Common myeloid progenitor, CD34-positive (primary cell): ENCODE data around the gene GNL2.
A peak's percentile ranks its signal among the peaks of the same experiment; 100 is the strongest.

ENCODE experiments used
- CTCF ChIA-PET: fragments of 350-600 bp; sonication (Branson Sonifier 250); formaldehyde crosslinking; loops from one replicate; lab custom pipeline; 2021; ENCODE audit warnings: antibody characterized with exemption; lab: Charles Lee
- POLR2A ChIA-PET: fragments of 350-600 bp; sonication (Branson Sonifier 250); formaldehyde crosslinking; loops from one replicate; lab custom pipeline; 2021; ENCODE audit warnings: antibody characterized with exemption; lab: Charles Lee
- DNase-seq, 3 donors: peaks; one replicate each; pipeline versions ENCODE4 v3.0.0 to v3.0.0-alpha.2; 2013
- H3K27ac ChIP-seq, 2 experiments: 1 replicate in 1 of 2; 2 replicates in 1 of 2; pipeline ENCODE4 v1.7.0; 2013; ENCODE audit warnings: inconsistent platforms in 2 of 2, low read length in 2 of 2, mild to moderate bottlenecking in 2 of 2, low read depth in 1 of 2, moderate library complexity in 1 of 2; ENCODE audit not compliant: severe bottlenecking in 2 of 2, insufficient read depth in 1 of 2, poor library complexity in 1 of 2
- H3K27me3 ChIP-seq, 5 experiments: replicated peaks in 2 of 5; 1 replicate in 3 of 5; 2 replicates in 2 of 5; pipeline versions ENCODE4 v1.6.1 to v1.7.0; 2013; ENCODE audit warnings: low read length in 4 of 5, mild to moderate bottlenecking in 2 of 5, moderate library complexity in 2 of 5, inconsistent platforms in 1 of 5; ENCODE audit not compliant: insufficient read depth in 5 of 5, control insufficient read depth in 4 of 5
- H3K36me3 ChIP-seq, 4 experiments: 1 replicate in 2 of 4; 2 replicates in 2 of 4; pipeline versions ENCODE4 v1.6.1 to v1.7.0; 2013; ENCODE audit warnings: low read length in 3 of 4, control low read depth in 1 of 4, mild to moderate bottlenecking in 1 of 4; ENCODE audit not compliant: control insufficient read depth in 4 of 4, insufficient read depth in 4 of 4
- H3K4me1 ChIP-seq, 4 experiments: 1 replicate in 3 of 4; 2 replicates in 1 of 4; pipeline versions ENCODE4 v1.6.1 to v1.7.1; 2013; ENCODE audit warnings: low read length in 3 of 4, mild to moderate bottlenecking in 3 of 4, control low read depth in 1 of 4, inconsistent platforms in 1 of 4, moderate library complexity in 1 of 4; ENCODE audit not compliant: control insufficient read depth in 4 of 4, insufficient read depth in 4 of 4; ENCODE audit errors: control extremely low read depth in 1 of 4
- H3K4me3 ChIP-seq, 7 experiments: 1 replicate in 4 of 7; 2 replicates in 3 of 7; pipeline versions ENCODE4 v1.5.1 to v1.7.0; 2013; ENCODE audit warnings: mild to moderate bottlenecking in 7 of 7, low read length in 6 of 7, moderate library complexity in 6 of 7, inconsistent platforms in 2 of 7, low read depth in 2 of 7, control low read depth in 1 of 7; ENCODE audit not compliant: insufficient read depth in 4 of 7, control insufficient read depth in 1 of 7; ENCODE audit errors: extremely low read depth in 1 of 7
- H3K9me3 ChIP-seq, 5 experiments: 1 replicate in 4 of 5; 2 replicates in 1 of 5; pipeline versions ENCODE4 v1.6.1 to v1.7.1; 2013; ENCODE audit warnings: low read length in 4 of 5, mild to moderate bottlenecking in 2 of 5, inconsistent platforms in 1 of 5, low read depth in 1 of 5, moderate library complexity in 1 of 5; ENCODE audit not compliant: control insufficient read depth in 4 of 5, insufficient read depth in 2 of 5; ENCODE audit errors: control extremely low read depth in 1 of 5
- WGBS: methylation state at CpG from one replicate; pipeline ENCODE4 v1.1.5; 2013; ENCODE audit not compliant: insufficient coverage; 5-methylcytosine and 5-hydroxymethylcytosine counted together

The GNL2 gene

GRCh38 chr1:37570528-37571334 lies 25.0 kb downstream of the GNL2 start:
- no peak overlapping the region for H3K27ac ChIP-seq
- ChIA-PET POLR2A (no interaction called here), CTCF (interaction anchor here (0.7 kb wide), 1 partner anchor 84 kb away, joined by 4 read pairs; no protein-coding TSS in a partner anchor)
- no CpG with 5 or more reads among the region's 3 CpGs for WGBS
- H3K36me3 ChIP-seq, result peaks cover 46 to 96% (median 85%) of the 10 kb centered on the region in 4 experiments
- no peaks in the 10 kb centered on the region for H3K9me3 ChIP-seq
- no peaks in the 10 kb centered on the region for H3K4me1 ChIP-seq
- H3K4me3 ChIP-seq, result no peak overlapping the region
- DNase-seq, result no peak
- no peaks in the 10 kb centered on the region for H3K27me3 ChIP-seq

- WGBS, result 96% methylated on average over 2 of the region's 3 CpGs
- ChIA-PET CTCF (no interaction called here), POLR2A (no interaction called here)
Measured at GRCh38 chr1:37567023-37567422, 28.7 kb downstream of the GNL2 start.

GRCh38 chr1:37564892-37565291 lies 30.8 kb downstream of the GNL2 start:
- Histone ChIP-seq H3K4me3 (no peak overlapping the region), H3K9me3 (no peaks in the 10 kb centered on the region), H3K27me3 (no peaks in the 10 kb centered on the region), H3K4me1 (no peaks in the 10 kb centered on the region), H3K27ac (no peak overlapping the region), H3K36me3 (peaks cover 32 to 59% (median 51%) of the 10 kb centered on the region in 4 experiments)
- CTCF ChIA-PET, result interaction anchor here (1.7 kb wide), 1 partner anchor 22 kb away, joined by 3 read pairs; no protein-coding TSS in a partner anchor
- DNase-seq, result no peak
- POLR2A ChIA-PET, result no interaction called here

More at GRCh38 chr1:37567023-37567422, 28.7 kb downstream of the GNL2 start:
- no peak overlapping the region for H3K27ac ChIP-seq
- H3K4me3 ChIP-seq, result no peak overlapping the region
- no peaks in the 10 kb centered on the region for H3K9me3 ChIP-seq
- no peaks in the 10 kb centered on the region for H3K4me1 ChIP-seq
- no peak for DNase-seq
- no peaks in the 10 kb centered on the region for H3K27me3 ChIP-seq
- peaks cover 35 to 77% (median 64%) of the 10 kb centered on the region in 4 experiments for H3K36me3 ChIP-seq

- H3K27ac ChIP-seq, result no peak overlapping the region
- H3K4me1 ChIP-seq, result no peaks in the 10 kb centered on the region
- no peaks in the 10 kb centered on the region for H3K9me3 ChIP-seq
- 91% methylated on average over 1 of the region's 1 CpG for WGBS
- no peaks in the 10 kb centered on the region for H3K27me3 ChIP-seq
- POLR2A ChIA-PET, result interaction anchor here (0.6 kb wide), 1 partner anchor 15 kb away, joined by 7 read pairs; no protein-coding TSS in a partner anchor
- DNase-seq, result no peak
- no peak overlapping the region for H3K4me3 ChIP-seq
- H3K36me3 ChIP-seq, result peaks cover 23 to 40% (median 34%) of the 10 kb centered on the region in 4 experiments
- CTCF ChIA-PET, result interaction anchor here (0.7 to 1.6 kb wide), 2 partner anchors 10 to 120 kb away, joined by 3 to 5 read pairs; no protein-coding TSS in a partner anchor
Measured at GRCh38 chr1:37562984-37563383, 32.8 kb downstream of the GNL2 start.

- 92% methylated on average over 11 of the region's 21 CpGs for WGBS
- ChIA-PET CTCF (interaction anchor here (1.6 kb wide), 1 partner anchor 122 kb away, joined by 5 read pairs; no protein-coding TSS in a partner anchor), POLR2A (no interaction called here)
- Histone ChIP-seq H3K4me3 (no peak overlapping the region), H3K9me3 (no peaks in the 10 kb centered on the region), H3K4me1 (peaks cover 0 to 4% (median 1%) of the 10 kb centered on the region in 4 experiments), H3K27me3 (peaks cover 0 to 6% (median 0%) of the 10 kb centered on the region in 5 experiments), H3K36me3 (peaks cover 13 to 25% (median 19%) of the 10 kb centered on the region in 4 experiments), H3K27ac (no peak overlapping the region)
- DNase-seq, result peak in 2 of 3 donors; percentile 19 to 31
Measured at GRCh38 chr1:37561133-37562132, 34.3 kb downstream of the GNL2 start.

GRCh38 chr1:37560401-37561132 lies 35.2 kb downstream of the GNL2 start:
- ChIA-PET POLR2A (no interaction called here), CTCF (no interaction called here)
- Histone ChIP-seq H3K27me3 (peaks cover 0 to 6% (median 0%) of the 10 kb centered on the region in 5 experiments), H3K36me3 (peaks cover 6 to 16% (median 12%) of the 10 kb centered on the region in 4 experiments), H3K9me3 (no peaks in the 10 kb centered on the region), H3K4me1 (peaks cover 0 to 5% (median 3%) of the 10 kb centered on the region in 4 experiments), H3K27ac (no peak overlapping the region), H3K4me3 (no peak overlapping the region)
- no peak for DNase-seq
- WGBS, result 94% methylated on average over 8 of the region's 10 CpGs
